ENCODE measurements around the gene ACADS. TPM values are rescaled to one million over a fixed set of nuclear protein-coding genes. Genes with fewer than 3 reads are reported as not detected.

The ACADS gene
- polyA plus RNA-seq, 1 donor (not counting 4 experiments of a cell fraction or from before 2014, with no cell fraction given): 2.2 TPM

- dilution Hi-C loops (cut with MboI; ENCODE audit: extremely low pct_ligation_motif_present, low sequenced_read_pairs): no loop called here
Measured at GRCh38 chr12:120750806-120751205, 25.2 kb downstream of the ACADS start.

DNA sequence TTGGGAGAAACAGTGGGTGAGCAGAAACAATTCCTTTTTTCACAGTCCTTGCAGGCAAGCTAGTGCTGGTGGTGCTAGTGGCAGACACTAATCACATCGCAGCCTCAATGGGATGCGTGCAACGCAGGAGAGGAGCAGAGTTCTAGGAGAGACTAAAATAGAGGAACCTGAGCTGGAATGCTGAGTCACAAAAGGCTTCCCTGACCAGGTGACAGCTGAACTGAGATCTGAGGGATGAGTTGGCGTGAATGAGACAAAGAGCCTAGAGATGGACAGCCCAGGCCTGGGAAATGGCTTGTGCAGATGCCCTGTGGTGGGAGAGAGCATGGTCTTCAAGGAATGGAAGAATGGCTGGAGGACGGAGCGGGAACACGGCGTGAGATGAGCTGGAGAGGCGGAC is 25.8 kb downstream of the ACADS start:
- no peaks in the 10 kb centered on the region for H3K36me3 ChIP-seq (ENCODE audit: control insufficient read depth in 2 of 2, extremely low read depth in 1 of 2, insufficient read depth in 2 of 2, low read length in 2 of 2)
- H3K4me2 ChIP-seq (ENCODE audit: control insufficient read depth, extremely low read depth, insufficient read depth, low read depth, low read length): no peak overlapping the region
- TF ChIP-seq, protein P1, sequence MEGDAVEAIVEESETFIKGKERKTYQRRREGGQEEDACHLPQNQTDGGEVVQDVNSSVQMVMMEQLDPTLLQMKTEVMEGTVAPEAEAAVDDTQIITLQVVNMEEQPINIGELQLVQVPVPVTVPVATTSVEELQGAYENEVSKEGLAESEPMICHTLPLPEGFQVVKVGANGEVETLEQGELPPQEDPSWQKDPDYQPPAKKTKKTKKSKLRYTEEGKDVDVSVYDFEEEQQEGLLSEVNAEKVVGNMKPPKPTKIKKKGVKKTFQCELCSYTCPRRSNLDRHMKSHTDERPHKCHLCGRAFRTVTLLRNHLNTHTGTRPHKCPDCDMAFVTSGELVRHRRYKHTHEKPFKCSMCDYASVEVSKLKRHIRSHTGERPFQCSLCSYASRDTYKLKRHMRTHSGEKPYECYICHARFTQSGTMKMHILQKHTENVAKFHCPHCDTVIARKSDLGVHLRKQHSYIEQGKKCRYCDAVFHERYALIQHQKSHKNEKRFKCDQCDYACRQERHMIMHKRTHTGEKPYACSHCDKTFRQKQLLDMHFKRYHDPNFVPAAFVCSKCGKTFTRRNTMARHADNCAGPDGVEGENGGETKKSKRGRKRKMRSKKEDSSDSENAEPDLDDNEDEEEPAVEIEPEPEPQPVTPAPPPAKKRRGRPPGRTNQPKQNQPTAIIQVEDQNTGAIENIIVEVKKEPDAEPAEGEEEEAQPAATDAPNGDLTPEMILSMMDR (optimal IDR thresholded peaks at IDR 0.05 in 1 of 3, IDR thresholded peaks at IDR 0.05 in 1 of 3, conservative IDR thresholded peaks at IDR 0.05 in 1 of 3; ENCODE audit: extremely low read depth in 1 of 3, insufficient read depth in 2 of 3, low read length in 3 of 3): no peak
- no peak for TF ChIP-seq EZH2 (IDR thresholded peaks at IDR 0.05; ENCODE audit: low read length)
- no peaks in the 10 kb centered on the region for H3K9me3 ChIP-seq (ENCODE audit: control insufficient read depth, low read depth, low read length)
- H3K9me1 ChIP-seq (ENCODE audit: control insufficient read depth, extremely low read depth, insufficient read depth, low read length): no peaks in the 10 kb centered on the region
- H4K20me1 ChIP-seq (ENCODE audit: control insufficient read depth, extremely low read depth, insufficient read depth, low read length): no peaks in the 10 kb centered on the region
- no peak overlapping the region for H3K27ac ChIP-seq (ENCODE audit: control insufficient read depth, insufficient read depth, low read length)
- no peak overlapping the region for H3K9ac ChIP-seq (ENCODE audit: control insufficient read depth, extremely low read depth, insufficient read depth, low read length)
- no peak overlapping the region for H2AFZ ChIP-seq (ENCODE audit: control insufficient read depth, low read length)
- no peak overlapping the region for H3K4me3 ChIP-seq (ENCODE audit: control insufficient read depth in 2 of 3, extremely low read depth in 1 of 3, insufficient read depth in 2 of 3, low read depth in 1 of 3, low read length in 3 of 3)
- DNase-seq (ENCODE audit: low read depth, low spot score) (no peak), FAIRE-seq (no peak)
- H3K4me1 ChIP-seq (ENCODE audit: control insufficient read depth, extremely low read depth, insufficient read depth, low read length): no peaks in the 10 kb centered on the region
- dilution Hi-C loops (cut with MboI; ENCODE audit: extremely low pct_ligation_motif_present, low sequenced_read_pairs): no loop called here
- H3K27me3 ChIP-seq (ENCODE audit: control insufficient read depth, extremely low read depth, insufficient read depth, low read length): no peaks in the 10 kb centered on the region
- no peaks in the 10 kb centered on the region for H3K79me2 ChIP-seq (ENCODE audit: control insufficient read depth, insufficient read depth, low read length)

More at GRCh38 chr12:120750806-120751205, 25.2 kb downstream of the ACADS start:
- H3K9me3 ChIP-seq (ENCODE audit: control insufficient read depth, low read depth, low read length): no peaks in the 10 kb centered on the region
- H3K27ac ChIP-seq (ENCODE audit: control insufficient read depth, insufficient read depth, low read length): no peak overlapping the region
- H3K9ac ChIP-seq (ENCODE audit: control insufficient read depth, extremely low read depth, insufficient read depth, low read length): no peak overlapping the region
- no peaks in the 10 kb centered on the region for H3K27me3 ChIP-seq (ENCODE audit: control insufficient read depth, extremely low read depth, insufficient read depth, low read length)
- no peaks in the 10 kb centered on the region for H3K9me1 ChIP-seq (ENCODE audit: control insufficient read depth, extremely low read depth, insufficient read depth, low read length)
- H4K20me1 ChIP-seq (ENCODE audit: control insufficient read depth, extremely low read depth, insufficient read depth, low read length): no peaks in the 10 kb centered on the region
- H3K4me1 ChIP-seq (ENCODE audit: control insufficient read depth, extremely low read depth, insufficient read depth, low read length): no peaks in the 10 kb centered on the region
- H3K4me2 ChIP-seq (ENCODE audit: control insufficient read depth, extremely low read depth, insufficient read depth, low read depth, low read length): no peak overlapping the region
- no peak overlapping the region for H2AFZ ChIP-seq (ENCODE audit: control insufficient read depth, low read length)
- no peaks in the 10 kb centered on the region for H3K79me2 ChIP-seq (ENCODE audit: control insufficient read depth, insufficient read depth, low read length)
- TF ChIP-seq EZH2 (IDR thresholded peaks at IDR 0.05; ENCODE audit: low read length): no peak
- TF ChIP-seq, protein P1 (optimal IDR thresholded peaks at IDR 0.05 in 1 of 3, IDR thresholded peaks at IDR 0.05 in 1 of 3, conservative IDR thresholded peaks at IDR 0.05 in 1 of 3; ENCODE audit: extremely low read depth in 1 of 3, insufficient read depth in 2 of 3, low read length in 3 of 3): no peak
- FAIRE-seq (no peak), DNase-seq (ENCODE audit: low read depth, low spot score) (no peak)
- no peaks in the 10 kb centered on the region for H3K36me3 ChIP-seq (ENCODE audit: control insufficient read depth in 2 of 2, extremely low read depth in 1 of 2, insufficient read depth in 2 of 2, low read length in 2 of 2)
- H3K4me3 ChIP-seq (ENCODE audit: control insufficient read depth in 2 of 3, extremely low read depth in 1 of 3, insufficient read depth in 2 of 3, low read depth in 1 of 3, low read length in 3 of 3): no peak overlapping the region

All from keratinocyte (primary cell).